Thymus (tissue), 11 donors: ENCODE data around the gene ATP6V0E1. TPM values are rescaled to one million over a fixed set of nuclear protein-coding genes. Genes with fewer than 3 reads are reported as not detected.
A peak's percentile ranks its signal among the peaks of the same experiment; 100 is the strongest.
"Not testable (repeated sequence)": the region's sequence is repeated elsewhere in the genome, so short reads cannot be mapped to it uniquely, and the experiment has no call there.

Experiments used
- DNase-seq, 9 donors: peaks; one replicate each; pipeline ENCODE4 v3.0.0-alpha.2; 2013; ENCODE audit warnings: low spot score in 9 of 9, low read depth in 6 of 9, missing footprints in 1 of 9
- H3K27ac ChIP-seq, 2 donors: one replicate each; pipeline ENCODE4 v1.5.1; 2013; ENCODE audit warnings: control low read depth in 1 of 2, low read depth in 1 of 2, low read length in 1 of 2, mild to moderate bottlenecking in 1 of 2, moderate library complexity in 1 of 2
- H3K27me3 ChIP-seq, 2 donors: one replicate each; pipeline ENCODE4 v1.5.1; 2013; ENCODE audit warnings: low read length in 1 of 2; ENCODE audit not compliant: control insufficient read depth in 2 of 2, insufficient read depth in 1 of 2
- H3K36me3 ChIP-seq, 2 donors: one replicate each; pipeline ENCODE4 v1.5.1; 2013; ENCODE audit warnings: low read length in 1 of 2, mild to moderate bottlenecking in 1 of 2, moderate library complexity in 1 of 2; ENCODE audit not compliant: control insufficient read depth in 2 of 2, insufficient read depth in 2 of 2
- H3K4me1 ChIP-seq, 2 donors: one replicate each; pipeline ENCODE4 v1.5.1; 2013; ENCODE audit warnings: low read length in 2 of 2; ENCODE audit not compliant: control insufficient read depth in 2 of 2, insufficient read depth in 2 of 2
- H3K4me3 ChIP-seq, 2 donors: one replicate each; pipeline ENCODE4 v1.5.1; 2013; ENCODE audit warnings: low read length in 2 of 2, control low read depth in 1 of 2, mild to moderate bottlenecking in 1 of 2
- H3K9me3 ChIP-seq, 2 donors: one replicate each; pipeline ENCODE4 v1.5.1; 2013; ENCODE audit warnings: low read length in 1 of 2, mild to moderate bottlenecking in 1 of 2; ENCODE audit not compliant: control insufficient read depth in 2 of 2, insufficient read depth in 1 of 2
- WGBS: extraction: QIAGEN DNeasy Blood & Tissue Kit; methylation state at CpG from one replicate; pipeline ENCODE4 v1.1.7; 2013; 5-methylcytosine and 5-hydroxymethylcytosine counted together
- polyA plus RNA-seq: library from polyadenylated mRNA; stranded (reverse); fragments of 200-250 nt; gene quantifications from one replicate; pipeline ENCODE4 v1.2.3, GENCODE V29; 2013
- total RNA-seq: library from RNA; stranded (reverse); fragments of 120-200 nt; gene quantifications from one replicate; pipeline ENCODE4 v1.2.4, GENCODE V29; 2013
- donor health status: healthy.

The ATP6V0E1 gene
- total and polyA plus RNA-seq, 2 donors, result 140 to 420 TPM

- DNase-seq, H3K4me3 ChIP-seq, H3K4me1 ChIP-seq, H3K27me3 ChIP-seq, H3K9me3 ChIP-seq: not testable (repeated sequence)
- Histone ChIP-seq H3K27ac (peak overlapping the region; percentile 25 to 79), H3K36me3 (peaks cover 16 to 19% of the 10 kb centered on the region in 2 donors)
- 89% methylated on average over 15 of the region's 15 CpGs for WGBS
Observed at GRCh38 chr5:173017087-173017486, 33.5 kb downstream of the ATP6V0E1 start.

DNA sequence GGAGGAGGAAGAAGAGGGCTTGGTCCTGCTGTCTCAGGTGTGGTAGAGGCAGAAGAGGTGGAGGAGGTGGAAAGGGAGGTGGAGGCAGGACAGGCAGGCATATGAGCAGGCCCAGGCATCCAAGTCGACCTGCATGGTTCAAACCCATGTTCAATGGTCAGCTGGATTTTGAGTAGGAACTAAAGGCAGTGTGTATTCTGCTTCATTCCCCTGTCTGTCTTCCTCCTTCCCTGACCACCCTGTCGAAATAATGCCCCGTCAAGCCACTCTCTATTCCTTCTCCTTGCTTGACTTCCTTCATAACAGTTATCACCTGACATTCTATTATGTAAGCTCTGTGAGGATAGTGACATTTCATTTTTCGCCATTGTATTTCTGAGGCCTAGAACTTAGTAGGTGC lies 34.8 kb downstream of the ATP6V0E1 start:
- WGBS, result 93% methylated on average over 4 of the region's 4 CpGs
- Histone ChIP-seq H3K27ac (peak overlapping the region; percentile 7 to 25), H3K36me3 (peaks cover 19 to 27% of the 10 kb centered on the region in 2 donors), H3K27me3 (no peaks in the 10 kb centered on the region), H3K4me3 (no peak overlapping the region), H3K9me3 (no peaks in the 10 kb centered on the region), H3K4me1 (no peaks in the 10 kb centered on the region)
- no peak for DNase-seq

DNA sequence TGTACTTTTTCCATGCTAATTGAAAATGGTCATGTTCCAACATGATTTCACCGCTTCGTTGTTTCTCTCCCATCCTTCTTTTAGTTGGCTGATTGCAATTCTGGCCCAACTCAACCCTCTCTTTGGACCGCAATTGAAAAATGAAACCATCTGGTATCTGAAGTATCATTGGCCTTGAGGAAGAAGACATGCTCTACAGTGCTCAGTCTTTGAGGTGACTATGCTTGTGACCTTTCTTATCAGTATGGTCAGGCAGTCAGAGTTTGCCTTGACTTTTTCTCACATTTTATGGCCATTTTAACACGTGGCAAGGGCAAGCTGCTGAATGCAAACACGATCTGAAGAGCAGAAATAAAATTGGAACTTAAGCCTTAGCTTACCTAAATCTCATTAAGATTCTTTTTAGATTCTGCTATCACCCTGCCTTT lies 36.6 kb downstream of the ATP6V0E1 start:
- Histone ChIP-seq H3K4me1 (no peaks in the 10 kb centered on the region), H3K9me3 (no peaks in the 10 kb centered on the region), H3K27ac (peak overlapping the region in 1 of 2 donors; percentile 36), H3K4me3 (no peak overlapping the region), H3K36me3 (peaks cover 22 to 27% of the 10 kb centered on the region in 2 donors), H3K27me3 (no peaks in the 10 kb centered on the region)
- no peak for DNase-seq
- 93% methylated on average over 5 of the region's 5 CpGs for WGBS

- Histone ChIP-seq H3K27ac (peak overlapping the region in 1 of 2 donors; percentile 36), H3K36me3 (peaks cover 22 to 27% of the 10 kb centered on the region in 2 donors), H3K9me3 (no peaks in the 10 kb centered on the region), H3K4me1 (no peaks in the 10 kb centered on the region), H3K4me3 (no peak overlapping the region), H3K27me3 (no peaks in the 10 kb centered on the region)
- no peak for DNase-seq
- 97% methylated on average over 9 of the region's 9 CpGs for WGBS
Observed at GRCh38 chr5:173020643-173021042, 37.1 kb downstream of the ATP6V0E1 start.

DNA sequence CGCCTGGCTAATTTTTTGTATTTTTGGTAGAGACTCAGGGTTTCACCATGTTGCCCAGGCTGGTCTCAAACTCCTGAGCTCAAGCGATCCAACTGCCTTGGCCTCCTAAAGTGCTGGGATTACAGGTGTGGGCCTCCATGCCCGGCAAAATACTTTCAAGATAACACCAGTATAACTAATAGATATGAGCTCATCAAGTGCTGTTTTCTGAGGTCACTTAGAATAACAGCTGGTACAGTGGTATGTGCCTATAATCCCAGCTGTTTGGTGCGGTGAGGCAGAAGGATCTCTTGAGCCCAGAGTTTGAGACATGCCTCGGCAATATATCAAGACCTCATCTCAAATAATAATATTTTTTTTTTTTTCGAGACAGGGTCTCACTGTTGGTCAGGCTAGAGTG lies 42.1 kb downstream of the ATP6V0E1 start:
- H3K4me3 ChIP-seq, result no peak overlapping the region
- H3K36me3 ChIP-seq, result peaks cover 16 to 29% of the 10 kb centered on the region in 2 donors
- 97% methylated on average over 6 of the region's 6 CpGs for WGBS
- no peaks in the 10 kb centered on the region for H3K9me3 ChIP-seq
- H3K4me1 ChIP-seq, result peaks cover 0 to 6% of the 10 kb centered on the region in 2 donors
- H3K27me3 ChIP-seq, result no peaks in the 10 kb centered on the region
- no peak overlapping the region for H3K27ac ChIP-seq
- DNase-seq, result no peak

GRCh38 chr5:173027905-173028304 lies 44.3 kb downstream of the ATP6V0E1 start:
- 92% methylated on average over 7 of the region's 7 CpGs for WGBS
- Histone ChIP-seq H3K4me1 (peaks cover 0 to 6% of the 10 kb centered on the region in 2 donors), H3K27ac (no peak overlapping the region)

DNA sequence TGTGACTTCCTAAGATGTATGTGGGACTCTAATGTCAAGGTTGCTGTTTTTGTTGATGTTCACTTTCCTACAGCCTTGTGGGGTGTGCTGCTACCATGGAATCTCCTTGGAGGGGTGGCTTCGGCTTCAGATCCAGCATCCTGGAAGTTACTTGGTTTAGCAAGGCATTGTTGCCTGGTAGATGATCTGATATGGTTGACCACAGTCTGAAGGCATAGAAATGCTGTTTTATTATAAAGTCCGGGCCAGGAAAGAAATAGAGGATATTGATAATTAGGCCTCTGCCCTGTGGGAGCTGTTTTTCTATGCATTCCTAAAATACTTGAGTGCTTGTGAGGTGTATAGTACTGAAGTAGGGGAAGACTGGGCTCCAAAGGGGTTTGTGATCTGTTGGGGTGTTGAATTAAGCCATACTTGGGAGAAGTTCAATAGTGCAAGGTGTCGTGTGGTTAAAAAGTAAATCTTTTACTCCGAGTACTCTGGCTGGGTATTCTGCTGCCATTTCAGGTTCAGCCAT lies 45.3 kb downstream of the ATP6V0E1 start:
- 91% methylated on average over 4 of the region's 4 CpGs for WGBS
- H3K4me3 ChIP-seq, result no peak overlapping the region
- peaks cover 6 to 12% of the 10 kb centered on the region in 2 donors for H3K36me3 ChIP-seq
- peak overlapping the region in 1 of 2 donors; percentile 60 for H3K27ac ChIP-seq
- H3K27me3 ChIP-seq, result no peaks in the 10 kb centered on the region
- peaks cover 0 to 6% of the 10 kb centered on the region in 2 donors for H3K4me1 ChIP-seq
- no peaks in the 10 kb centered on the region for H3K9me3 ChIP-seq
- DNase-seq, result no peak

More at GRCh38 chr5:173027905-173028304, 44.3 kb downstream of the ATP6V0E1 start:
- Histone ChIP-seq H3K9me3 (no peaks in the 10 kb centered on the region), H3K27me3 (no peaks in the 10 kb centered on the region), H3K36me3 (peaks cover 7 to 10% of the 10 kb centered on the region in 2 donors), H3K4me3 (no peak overlapping the region)
- DNase-seq, result no peak

- WGBS, result 41% methylated on average over 5 of the region's 5 CpGs
- Histone ChIP-seq H3K4me1 (peaks cover 0 to 6% of the 10 kb centered on the region in 2 donors), H3K27me3 (no peaks in the 10 kb centered on the region), H3K4me3 (no peak overlapping the region), H3K9me3 (no peaks in the 10 kb centered on the region), H3K36me3 (peaks cover 8 to 18% of the 10 kb centered on the region in 2 donors), H3K27ac (peak overlapping the region; percentile 12 to 70)
- DNase-seq, result no peak
Observed at GRCh38 chr5:173029499-173029921, 45.9 kb downstream of the ATP6V0E1 start.

DNA sequence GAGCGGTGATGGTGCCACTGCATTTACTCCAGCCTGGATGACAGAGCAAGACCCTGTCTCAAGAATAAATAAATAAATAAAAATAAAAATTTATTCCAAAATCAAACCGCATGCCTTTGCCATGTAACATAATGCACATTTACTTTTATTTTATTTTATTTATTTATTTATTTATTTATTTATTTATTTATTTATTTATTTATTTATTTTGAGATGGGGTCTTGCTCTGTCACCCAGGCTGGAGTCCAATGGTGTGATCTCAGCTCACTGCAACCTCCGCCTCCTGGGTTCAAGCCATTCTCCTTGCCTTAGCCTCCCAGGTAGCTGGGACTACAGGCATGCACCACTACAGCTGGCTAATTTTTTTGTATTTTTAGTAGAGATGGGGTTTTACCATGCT lies 48.5 kb downstream of the ATP6V0E1 start:
- peaks cover 10 to 35% of the 10 kb centered on the region in 2 donors for H3K36me3 ChIP-seq
- H3K4me1 ChIP-seq, H3K4me3 ChIP-seq, H3K9me3 ChIP-seq, H3K27ac ChIP-seq, H3K27me3 ChIP-seq, DNase-seq: not testable (repeated sequence)
- WGBS, result 98% methylated on average over 3 of the region's 3 CpGs
